ENCODE data around the gene DCBLD2. TPM values are rescaled to one million over a fixed set of nuclear protein-coding genes. Genes with fewer than 3 reads are reported as not detected.

DCBLD2 gene
- total RNA-seq, 1 donor from 2014 or later: 5.1 TPM

DNA sequence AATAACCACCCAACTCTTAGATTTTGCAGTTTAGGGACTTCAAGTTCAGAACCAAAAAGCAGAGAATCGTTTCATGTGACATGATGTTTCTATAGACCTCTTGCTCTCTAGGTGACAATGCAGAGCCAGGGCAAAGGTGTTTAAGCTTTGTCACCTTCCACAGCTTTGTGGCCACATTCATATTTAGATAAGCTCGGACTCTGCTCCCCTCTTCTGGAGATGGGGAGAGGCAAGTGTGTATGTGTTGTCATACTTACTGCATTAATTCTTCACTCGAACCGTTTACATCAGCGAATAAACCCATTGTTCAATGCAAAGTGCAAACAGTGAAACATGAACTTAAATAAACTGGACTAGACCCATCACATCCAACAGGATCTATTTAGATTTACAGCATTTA, 105.2 kb downstream of the DCBLD2 start:
- no peak for DNase-seq (ENCODE audit: low spot score)
- Mint-ChIP-seq H3K27me3 (ENCODE audit: low read depth) (peaks cover 2% of the 10 kb centered on the region), H3K9me3 (no peaks in the 10 kb centered on the region), H3K36me3 (ENCODE audit: low read depth) (peaks cover 2% of the 10 kb centered on the region), H3K4me1 (ENCODE audit: low read depth) (peaks cover 3% of the 10 kb centered on the region), H3K27ac (no peak overlapping the region), H3K4me3 (ENCODE audit: low read depth) (no peak overlapping the region)
- intact Hi-C loops (cut with micrococcal nuclease): no loop called here

DNA sequence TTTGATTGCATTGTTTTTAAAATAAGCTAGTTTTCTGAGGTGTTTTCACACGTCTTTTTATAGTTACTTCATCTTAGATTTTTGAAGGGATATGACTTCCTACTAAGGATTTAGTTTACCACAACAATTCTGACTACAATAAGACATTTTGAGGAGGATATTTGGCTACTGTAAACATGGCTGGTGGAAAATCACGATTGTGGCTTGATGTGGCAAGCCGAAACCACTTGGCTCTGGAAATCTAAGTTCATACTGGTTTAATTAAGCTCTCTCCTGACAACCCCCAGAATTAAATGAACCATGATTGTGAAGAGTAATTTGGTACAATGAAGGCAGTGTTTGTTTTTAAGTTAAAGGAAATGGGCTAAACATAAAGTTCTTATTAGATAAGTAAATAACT, 107.5 kb downstream of the DCBLD2 start:
- Mint-ChIP-seq H3K4me3 (ENCODE audit: low read depth) (no peak overlapping the region), H3K27me3 (ENCODE audit: low read depth) (peaks cover 4% of the 10 kb centered on the region), H3K4me1 (ENCODE audit: low read depth) (peaks cover 4% of the 10 kb centered on the region), H3K36me3 (ENCODE audit: low read depth) (no peaks in the 10 kb centered on the region), H3K27ac (no peak overlapping the region), H3K9me3 (no peaks in the 10 kb centered on the region)
- no peak for DNase-seq (ENCODE audit: low spot score)
- intact Hi-C loops (cut with micrococcal nuclease): no loop called here

DNA sequence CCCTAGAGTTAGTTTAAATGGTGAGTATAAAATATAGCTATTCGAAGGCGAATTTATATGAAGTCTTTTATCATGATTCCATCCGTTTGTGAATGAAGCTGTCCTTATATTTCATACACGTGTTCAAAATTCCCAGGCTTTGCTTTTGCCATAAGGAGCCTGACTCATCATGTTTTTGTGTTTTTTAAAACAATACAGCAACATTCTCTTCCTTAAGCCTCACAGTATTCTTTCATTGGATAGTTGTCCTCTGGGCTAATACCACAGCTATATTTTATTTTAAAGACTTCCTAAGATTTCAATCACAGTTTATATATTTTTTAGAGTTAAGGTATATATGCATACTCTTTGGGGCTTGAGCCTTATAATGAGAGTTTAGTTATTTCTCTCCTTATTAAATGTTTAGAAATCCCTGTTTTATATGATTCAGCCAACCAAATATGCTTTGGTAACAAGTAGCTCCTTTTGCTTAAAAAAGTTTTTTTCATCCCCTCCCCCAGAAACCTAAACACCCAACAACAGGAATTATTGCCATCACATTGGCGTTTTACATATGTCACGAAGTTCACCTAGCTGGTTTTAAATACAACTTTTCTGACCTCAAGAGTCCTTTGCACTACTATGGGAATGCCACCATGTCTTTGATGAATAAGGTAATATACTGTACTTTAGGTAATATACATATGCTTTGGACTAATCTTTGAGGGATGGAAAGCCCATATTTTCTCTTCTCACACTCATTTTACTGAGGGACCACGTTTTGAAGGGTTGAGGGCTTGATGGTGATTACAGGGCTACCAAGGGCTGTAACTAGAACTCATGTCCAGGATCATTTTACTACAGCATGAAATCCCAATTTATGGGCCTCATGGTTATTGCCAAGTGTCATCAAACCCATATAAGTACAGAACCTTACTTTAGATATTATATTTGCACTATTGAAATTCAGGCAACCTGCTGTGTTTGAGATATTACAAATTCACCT, 109.9 kb downstream of the DCBLD2 start:
- H3K4me1 Mint-ChIP-seq (ENCODE audit: low read depth): peaks cover 15% of the 10 kb centered on the region
- DNase-seq (ENCODE audit: low spot score): no peak
- peaks cover 4% of the 10 kb centered on the region for H3K27me3 Mint-ChIP-seq (ENCODE audit: low read depth)
- intact Hi-C loops (cut with micrococcal nuclease): no loop called here
- H3K27ac Mint-ChIP-seq: no peak overlapping the region
- H3K4me3 Mint-ChIP-seq (ENCODE audit: low read depth): no peak overlapping the region
- no peaks in the 10 kb centered on the region for H3K36me3 Mint-ChIP-seq (ENCODE audit: low read depth)
- no peaks in the 10 kb centered on the region for H3K9me3 Mint-ChIP-seq

DNA sequence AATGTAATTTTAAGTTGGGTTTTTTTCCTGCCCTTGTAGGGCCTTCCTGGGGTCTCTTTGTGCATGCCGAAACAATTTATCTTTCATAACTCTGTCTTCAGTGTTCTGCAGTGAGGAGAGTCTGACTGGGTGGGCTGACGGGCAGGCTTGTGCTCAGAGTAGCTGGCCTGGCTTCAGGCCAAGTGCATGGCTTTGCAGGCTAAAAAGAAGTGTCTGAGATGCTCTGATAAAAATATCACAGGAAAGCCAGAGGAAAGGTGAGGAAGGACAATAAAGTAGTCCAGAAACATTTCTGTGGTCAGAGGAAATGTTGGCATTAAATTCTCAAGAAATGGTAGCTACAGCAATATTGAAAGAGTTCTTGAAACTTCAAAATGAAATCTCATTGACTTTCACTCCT, 112.8 kb downstream of the DCBLD2 start:
- DNase-seq (ENCODE audit: low spot score): no peak
- H3K4me1 Mint-ChIP-seq (ENCODE audit: low read depth): peaks cover 31% of the 10 kb centered on the region
- intact Hi-C loops (cut with micrococcal nuclease): loop anchor here (10.0 kb wide), 2 partner anchors 194 to 836 kb away; partner anchors contain the start of gene CPOX
- no peaks in the 10 kb centered on the region for H3K9me3 Mint-ChIP-seq
- no peak overlapping the region for H3K4me3 Mint-ChIP-seq (ENCODE audit: low read depth)
- no peak overlapping the region for H3K27ac Mint-ChIP-seq
- no peaks in the 10 kb centered on the region for H3K36me3 Mint-ChIP-seq (ENCODE audit: low read depth)
- H3K27me3 Mint-ChIP-seq (ENCODE audit: low read depth): peaks cover 4% of the 10 kb centered on the region

DNA sequence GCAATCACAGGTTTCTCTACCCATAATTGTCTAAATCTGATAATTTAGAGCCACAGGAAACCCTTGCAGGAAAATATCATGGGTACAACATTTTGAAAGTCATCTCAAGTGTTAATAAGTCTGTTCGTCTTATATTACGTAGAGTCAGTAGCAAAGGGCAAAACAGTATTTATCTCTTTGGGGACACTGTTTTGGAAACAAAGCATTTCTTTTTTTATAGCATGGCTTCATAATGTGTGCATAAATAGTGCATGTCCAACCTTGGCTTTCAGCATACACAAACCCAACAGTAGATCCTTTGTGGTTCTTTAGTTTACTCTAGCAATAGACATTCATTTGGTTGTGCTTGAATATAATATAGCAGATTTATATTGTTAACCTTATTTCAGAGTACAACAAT, 114.3 kb downstream of the DCBLD2 start:
- Mint-ChIP-seq H3K9me3 (no peaks in the 10 kb centered on the region), H3K27me3 (ENCODE audit: low read depth) (peaks cover 4% of the 10 kb centered on the region), H3K4me1 (ENCODE audit: low read depth) (peaks cover 34% of the 10 kb centered on the region), H3K36me3 (ENCODE audit: low read depth) (no peaks in the 10 kb centered on the region), H3K27ac (no peak overlapping the region), H3K4me3 (ENCODE audit: low read depth) (no peak overlapping the region)
- no peak for DNase-seq (ENCODE audit: low spot score)
- intact Hi-C loops (cut with micrococcal nuclease): loop anchor here (10.0 kb wide), 2 partner anchors 192 to 838 kb away; partner anchors contain the start of gene CPOX

DNA sequence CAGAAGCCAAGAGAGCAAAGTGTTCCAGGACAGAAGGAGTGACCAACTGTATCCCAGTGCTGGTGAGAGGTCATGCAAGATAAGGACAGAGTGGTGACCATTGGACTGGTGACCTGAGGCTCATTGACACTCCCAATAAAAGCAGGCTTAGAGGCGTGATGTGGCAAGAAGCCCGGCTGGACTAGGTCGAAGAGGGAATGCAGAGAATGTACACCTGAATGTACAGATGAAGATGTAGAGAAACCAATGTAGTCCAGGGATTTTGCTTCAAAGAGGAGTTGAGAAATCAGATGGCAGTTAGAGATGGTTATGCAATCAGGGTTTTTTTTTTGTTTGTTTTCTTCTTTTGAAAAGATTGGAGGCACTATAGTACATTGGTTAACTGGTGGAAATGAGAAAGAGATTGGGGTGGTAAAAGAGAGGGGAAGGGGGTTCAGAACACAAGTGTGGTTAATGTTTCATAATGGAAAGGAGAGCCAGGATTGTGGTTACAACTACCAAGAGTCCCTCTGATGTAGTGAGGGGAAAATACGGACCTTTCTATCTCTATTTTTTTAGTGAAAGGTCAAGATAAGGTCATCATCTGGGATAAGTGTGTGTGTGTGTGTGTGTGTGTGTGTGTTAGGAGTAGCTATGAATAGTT, 115.0 kb downstream of the DCBLD2 start:
- Mint-ChIP-seq H3K9me3 (no peaks in the 10 kb centered on the region), H3K27ac (no peak overlapping the region), H3K4me1 (ENCODE audit: low read depth) (peaks cover 34% of the 10 kb centered on the region), H3K36me3 (ENCODE audit: low read depth) (no peaks in the 10 kb centered on the region), H3K27me3 (ENCODE audit: low read depth) (peaks cover 2% of the 10 kb centered on the region), H3K4me3 (ENCODE audit: low read depth) (no peak overlapping the region)
- intact Hi-C loops (cut with micrococcal nuclease): loop anchor here (10.0 kb wide), 2 partner anchors 192 to 838 kb away; partner anchors contain the start of gene CPOX
- no peak for DNase-seq (ENCODE audit: low spot score)

DNA sequence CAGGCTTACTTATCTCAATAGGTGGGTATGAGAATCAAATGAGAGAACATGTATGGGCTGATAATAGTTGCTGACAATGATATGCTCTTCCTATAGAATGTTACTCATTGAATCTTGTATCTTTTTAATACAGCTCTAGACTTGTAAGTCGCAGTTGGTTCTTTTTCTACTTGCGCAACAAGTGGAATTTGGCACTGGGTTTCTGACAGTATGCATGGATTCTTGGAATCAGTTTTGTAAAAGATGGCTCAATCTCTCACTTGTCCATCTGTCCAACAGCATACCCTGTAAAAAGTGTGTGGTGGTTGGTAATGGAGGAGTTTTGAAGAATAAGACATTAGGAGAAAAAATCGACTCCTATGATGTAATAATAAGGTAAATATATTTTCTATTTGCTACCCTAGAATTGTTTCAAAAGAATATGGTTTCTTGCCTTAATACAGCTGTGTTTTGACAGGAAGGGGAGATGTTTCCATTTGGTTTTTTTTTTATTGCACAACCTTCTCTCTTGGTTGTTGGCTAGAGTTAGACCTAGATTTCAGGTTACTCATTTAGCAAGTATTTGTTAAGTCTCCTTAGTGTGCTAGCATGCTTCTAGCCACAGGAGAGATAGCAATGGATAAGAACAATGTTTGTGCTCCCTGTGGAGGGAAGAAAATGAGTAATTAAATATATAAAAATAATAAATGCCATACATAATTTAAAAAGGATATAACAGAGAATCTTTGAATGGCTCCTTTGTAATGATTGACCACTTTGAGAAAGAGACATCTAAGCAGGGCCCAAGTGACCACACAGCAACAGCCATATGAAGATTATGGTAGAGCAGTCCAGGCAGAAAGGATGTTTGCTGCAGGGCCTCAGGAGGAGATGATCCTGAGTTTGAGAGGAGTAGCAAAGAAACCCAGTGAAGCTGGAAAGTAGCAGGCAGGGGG, 116.6 kb downstream of the DCBLD2 start:
- Mint-ChIP-seq H3K27ac (no peak overlapping the region), H3K27me3 (ENCODE audit: low read depth) (no peaks in the 10 kb centered on the region), H3K4me3 (ENCODE audit: low read depth) (no peak overlapping the region), H3K9me3 (no peaks in the 10 kb centered on the region), H3K4me1 (ENCODE audit: low read depth) (peaks cover 35% of the 10 kb centered on the region), H3K36me3 (ENCODE audit: low read depth) (no peaks in the 10 kb centered on the region)
- DNase-seq (ENCODE audit: low spot score): no peak
- intact Hi-C loops (cut with micrococcal nuclease): loop anchor here (10.0 kb wide), 2 partner anchors 190 to 840 kb away; partner anchors contain the start of gene CPOX

DNA sequence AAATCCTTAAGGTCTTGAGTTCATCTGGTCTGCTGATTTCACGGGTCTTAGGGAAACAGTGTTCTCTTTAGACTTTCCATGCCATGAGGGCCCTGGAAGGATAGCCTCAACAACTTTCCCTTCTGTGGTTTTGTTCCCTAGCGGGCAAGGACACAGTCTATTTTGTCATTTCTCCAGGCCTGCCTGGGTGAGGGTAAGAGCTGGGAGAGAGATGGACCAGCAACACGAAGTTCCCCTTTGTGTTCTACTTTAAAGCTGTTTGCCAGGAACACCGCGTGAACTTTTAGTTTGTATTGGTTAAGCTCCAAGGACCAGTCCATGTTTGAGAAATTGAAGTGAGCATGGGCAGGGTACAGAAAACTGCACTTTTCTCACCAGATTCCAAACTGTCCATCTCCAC, 117.5 kb downstream of the DCBLD2 start:
- Mint-ChIP-seq H3K27me3 (ENCODE audit: low read depth) (no peaks in the 10 kb centered on the region), H3K4me3 (ENCODE audit: low read depth) (no peak overlapping the region), H3K9me3 (no peaks in the 10 kb centered on the region), H3K36me3 (ENCODE audit: low read depth) (no peaks in the 10 kb centered on the region), H3K27ac (no peak overlapping the region), H3K4me1 (ENCODE audit: low read depth) (peaks cover 42% of the 10 kb centered on the region)
- intact Hi-C loops (cut with micrococcal nuclease): loop anchor here (10.0 kb wide), 2 partner anchors 189 to 841 kb away; partner anchors contain the start of gene CPOX
- DNase-seq (ENCODE audit: low spot score): no peak

DNA sequence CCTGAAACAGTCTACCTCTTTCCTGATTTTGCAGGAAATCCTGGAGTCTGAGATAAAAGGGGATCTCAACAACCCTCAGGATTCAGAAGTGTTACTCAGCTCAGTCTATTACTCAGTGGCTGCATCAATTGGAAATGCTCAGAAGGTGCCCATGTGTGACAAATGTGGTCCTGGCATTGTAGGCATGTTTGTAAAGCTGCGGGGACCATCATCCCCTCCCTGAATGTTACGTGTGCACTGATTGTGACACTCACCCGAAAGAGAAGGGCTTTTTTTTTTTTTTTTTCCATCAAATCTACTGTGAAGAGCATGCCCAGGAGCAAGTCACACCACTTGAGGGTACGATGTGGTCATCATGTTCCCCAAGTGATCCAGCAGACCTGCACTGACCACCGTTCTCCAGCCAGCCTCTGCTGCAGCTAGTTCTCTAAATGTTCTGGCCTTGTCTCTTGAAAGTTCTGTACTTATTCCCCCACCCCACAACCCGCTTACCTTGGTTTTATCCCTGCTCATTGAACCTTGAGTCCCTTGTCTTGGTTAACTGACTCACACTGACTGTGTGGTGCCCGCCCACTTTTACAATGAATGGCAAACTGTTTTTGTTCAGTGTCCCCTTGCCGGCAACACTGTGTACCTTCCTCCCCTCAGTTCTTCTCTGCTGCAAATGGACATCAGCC, 118.5 kb downstream of the DCBLD2 start:
- H3K9me3 Mint-ChIP-seq: no peaks in the 10 kb centered on the region
- intact Hi-C loops (cut with micrococcal nuclease): loop anchor here (10.0 kb wide), 2 partner anchors 188 to 842 kb away; partner anchors contain the start of gene CPOX

DNA sequence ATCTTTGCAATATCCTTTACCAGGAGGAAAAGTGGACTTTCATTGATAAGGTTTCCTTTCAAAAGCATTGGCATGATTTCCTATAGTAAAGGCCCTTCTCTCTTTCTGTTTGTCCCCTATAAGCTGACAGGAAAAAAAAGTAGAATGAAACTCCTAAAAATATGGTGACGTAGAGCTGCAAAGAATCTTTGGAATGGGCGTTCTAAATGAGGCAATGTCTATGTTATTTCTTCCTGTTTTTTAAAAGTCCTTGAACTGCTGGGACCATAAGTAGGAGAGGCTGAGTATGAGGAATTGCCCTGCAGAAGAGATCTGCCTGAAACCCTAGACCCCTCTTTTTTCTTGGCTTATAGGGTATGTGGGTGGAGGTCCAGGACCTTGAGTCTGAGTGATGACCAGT, 121.2 kb downstream of the DCBLD2 start:
- Mint-ChIP-seq H3K36me3 (ENCODE audit: low read depth) (no peaks in the 10 kb centered on the region), H3K9me3 (no peaks in the 10 kb centered on the region), H3K4me1 (ENCODE audit: low read depth) (peaks cover 28% of the 10 kb centered on the region), H3K4me3 (ENCODE audit: low read depth) (no peak overlapping the region), H3K27ac (no peak overlapping the region), H3K27me3 (ENCODE audit: low read depth) (peaks cover 9% of the 10 kb centered on the region)
- intact Hi-C loops (cut with micrococcal nuclease): loop anchor here (10.0 kb wide), 2 partner anchors 186 to 844 kb away; partner anchors contain the start of gene CPOX
- DNase-seq (ENCODE audit: low spot score): no peak

More for the DNA sequence above, 118.5 kb downstream of the DCBLD2 start:
- Mint-ChIP-seq H3K36me3 (ENCODE audit: low read depth) (no peaks in the 10 kb centered on the region), H3K27ac (no peak overlapping the region), H3K4me3 (ENCODE audit: low read depth) (no peak overlapping the region), H3K4me1 (ENCODE audit: low read depth) (peaks cover 46% of the 10 kb centered on the region), H3K27me3 (ENCODE audit: low read depth) (peaks cover under 1% of the 10 kb centered on the region)
- no peak for DNase-seq (ENCODE audit: low spot score)

DNA sequence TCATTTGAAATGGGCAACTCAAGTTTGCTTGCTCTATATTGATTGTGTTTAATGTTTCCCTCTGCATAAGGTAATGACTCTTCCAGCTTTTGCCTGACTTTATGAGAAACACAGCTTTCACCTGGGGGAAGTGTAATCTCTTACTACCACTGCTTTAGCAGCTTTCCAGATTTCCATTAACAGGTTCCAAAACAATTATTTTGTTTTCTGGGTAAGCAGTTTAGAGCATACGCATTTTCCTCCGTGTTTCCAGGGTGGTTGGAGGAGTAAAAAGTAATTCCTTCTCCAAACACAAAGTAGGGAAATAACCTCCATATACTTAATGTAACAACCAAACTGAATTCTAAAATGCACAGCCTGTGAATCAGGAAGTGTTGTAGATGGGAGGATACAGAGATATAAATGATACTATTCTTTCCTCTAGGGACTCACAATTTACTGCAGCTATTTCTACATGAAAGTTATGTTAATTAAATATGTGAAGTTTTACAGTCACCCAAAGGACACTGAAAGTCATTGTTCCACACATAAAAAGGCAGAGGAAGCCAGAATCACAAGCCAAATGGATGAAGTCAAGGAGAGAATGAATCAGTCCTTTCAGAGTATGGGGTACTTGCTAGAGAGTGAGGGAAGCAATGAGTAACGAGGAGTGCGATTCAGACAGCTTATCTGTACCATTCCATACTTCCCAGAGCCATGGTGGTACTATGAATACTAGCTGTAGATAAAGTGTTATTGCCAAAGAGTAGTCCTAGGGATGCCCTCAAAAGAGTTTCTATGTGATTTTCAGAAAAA, 121.8 kb downstream of the DCBLD2 start:
- H3K9me3 Mint-ChIP-seq: no peaks in the 10 kb centered on the region
- intact Hi-C loops (cut with micrococcal nuclease): loop anchor here (10.0 kb wide), 2 partner anchors 185 to 845 kb away; partner anchors contain the start of gene CPOX
- no peak overlapping the region for H3K27ac Mint-ChIP-seq
- no peak overlapping the region for H3K4me3 Mint-ChIP-seq (ENCODE audit: low read depth)
- H3K36me3 Mint-ChIP-seq (ENCODE audit: low read depth): no peaks in the 10 kb centered on the region
- no peak for DNase-seq (ENCODE audit: low spot score)
- peaks cover 24% of the 10 kb centered on the region for H3K4me1 Mint-ChIP-seq (ENCODE audit: low read depth)
- H3K27me3 Mint-ChIP-seq (ENCODE audit: low read depth): peaks cover 9% of the 10 kb centered on the region

All from activated T-helper 2 cell treated with anti-CD3 and anti-CD28 coated beads, Interferon-gamma antibody, Interleukin-2, Interleukin-4, amounts not matched to agents 10 μg/mL and 5 μg/mL and 100 μg/mL, durations not matched to agents 14 hours and 24 hours and 36 hours (primary cell).